Suppressor macrophage treated with lipopolysaccharide for 1 hour (primary cell): ENCODE results near the gene VPS13A.

Source experiments
- DNase-seq, 3 donors: peaks; one replicate each; pipeline ENCODE4 v3.0.0-alpha.2; 2020 to 2022

The VPS13A gene

DNA sequence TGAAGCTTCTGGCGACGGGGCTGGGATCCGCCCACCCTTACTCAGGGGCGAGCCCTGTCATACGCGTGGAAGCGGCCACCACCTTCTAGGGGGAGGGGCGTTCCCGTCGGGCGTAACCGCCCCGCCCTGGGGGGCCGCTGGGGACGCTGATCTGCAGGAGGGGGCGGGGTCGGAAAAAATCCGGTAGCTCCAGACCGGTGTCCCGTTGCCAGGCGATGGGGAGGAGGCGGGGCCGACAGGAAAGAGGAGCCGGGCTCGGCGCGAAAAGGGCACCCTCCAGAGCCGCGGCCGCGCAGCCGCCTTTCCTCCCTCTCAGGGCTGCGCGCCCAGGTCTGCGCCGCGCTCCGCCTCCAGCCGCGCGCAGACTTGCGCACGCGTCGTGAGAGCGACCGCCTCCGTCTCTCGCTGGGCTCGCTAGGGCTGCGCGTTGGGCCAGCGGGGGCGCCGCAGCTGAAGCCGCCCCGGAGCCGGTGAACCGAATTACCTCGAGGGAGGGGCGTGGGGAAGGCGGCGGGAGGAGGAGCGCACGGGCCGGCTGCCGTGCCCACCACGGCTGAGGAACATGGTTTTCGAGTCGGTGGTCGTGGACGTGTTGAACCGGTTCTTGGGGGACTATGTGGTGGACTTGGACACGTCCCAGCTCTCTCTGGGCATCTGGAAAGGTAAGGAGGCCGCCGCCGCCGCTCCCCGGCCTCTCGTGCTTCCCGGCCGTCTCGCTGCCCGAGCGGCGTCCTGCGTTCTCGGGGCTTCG is at the start of gene VPS13A:
TSS of gene VPS13A (plus strand) at position 392 of the 751 bp plus-strand sequence. CDS start at position 563, 171 bp downstream.
- peak; percentile 90 to 96 (median 95) for DNase-seq

DNA sequence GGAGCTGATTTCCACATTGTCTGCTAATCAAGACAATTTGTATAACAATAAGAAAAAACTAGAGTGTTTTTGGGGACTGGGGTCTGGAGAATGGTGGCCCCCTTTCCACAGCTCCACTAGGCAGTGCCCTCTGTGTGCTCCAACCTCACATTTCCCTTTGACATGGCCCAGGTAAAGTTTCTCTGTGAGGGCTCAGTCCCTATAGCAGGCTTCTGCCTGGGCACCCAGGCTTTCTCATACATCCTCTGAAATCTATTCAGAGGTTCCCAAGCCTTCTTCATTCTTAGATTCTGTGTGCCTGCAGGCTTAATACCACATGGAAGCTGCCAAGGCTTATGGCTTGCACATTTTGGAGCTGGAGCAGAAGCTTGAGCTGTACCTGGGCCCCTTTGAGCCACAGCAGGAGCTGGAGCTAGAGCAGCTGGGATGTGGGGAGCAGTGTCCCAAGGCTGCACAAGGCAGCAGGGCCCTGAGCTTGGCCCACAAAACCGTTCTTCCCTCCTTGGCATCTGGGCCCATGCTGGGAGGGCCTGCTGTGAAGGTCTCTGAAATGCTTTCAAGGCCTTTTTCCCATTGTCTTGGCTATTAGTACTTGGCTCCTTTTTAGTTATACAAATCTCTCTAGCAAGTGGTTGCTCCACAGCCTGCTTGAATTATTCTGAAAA is 49.1 kb upstream of the VPS13A start:
- no peak for DNase-seq

DNA sequence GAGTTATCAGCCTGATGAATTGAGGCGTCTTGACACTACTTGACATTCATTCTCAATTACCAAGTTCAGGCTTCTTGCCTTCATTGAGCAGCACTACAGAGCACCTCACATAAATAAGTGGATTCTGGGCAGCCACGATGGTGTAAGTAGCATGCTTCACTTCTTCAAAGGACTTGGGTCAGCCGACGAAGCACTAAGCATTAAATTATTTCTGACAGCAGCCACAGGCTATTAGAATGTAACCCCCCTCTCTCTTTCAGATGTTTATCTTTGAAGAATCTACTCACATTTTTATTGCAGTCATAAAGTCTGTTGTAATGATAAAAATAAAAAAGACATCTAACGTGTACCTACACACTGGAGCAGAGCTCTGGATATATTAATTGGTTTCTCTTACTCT is 45.9 kb upstream of the VPS13A start:
- no peak for DNase-seq

DNA sequence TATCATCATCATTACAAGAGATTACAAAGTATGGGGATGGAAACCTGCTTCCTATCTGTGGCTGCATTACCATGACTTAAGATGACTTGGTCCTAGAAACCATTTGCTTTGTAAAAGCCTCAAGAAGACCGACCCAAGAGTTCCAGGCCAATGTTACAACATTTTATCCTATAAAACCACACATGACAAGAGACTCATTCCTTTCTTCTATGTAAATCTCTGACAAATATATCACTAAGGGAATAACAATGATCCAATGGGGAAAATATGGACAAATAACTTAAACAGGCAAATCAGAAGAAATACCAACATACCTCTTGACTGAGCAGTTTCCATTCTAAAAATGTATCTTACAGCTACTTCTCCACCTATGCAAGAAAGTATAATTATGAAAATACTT is 44.3 kb upstream of the VPS13A start:
- DNase-seq = no peak

DNA sequence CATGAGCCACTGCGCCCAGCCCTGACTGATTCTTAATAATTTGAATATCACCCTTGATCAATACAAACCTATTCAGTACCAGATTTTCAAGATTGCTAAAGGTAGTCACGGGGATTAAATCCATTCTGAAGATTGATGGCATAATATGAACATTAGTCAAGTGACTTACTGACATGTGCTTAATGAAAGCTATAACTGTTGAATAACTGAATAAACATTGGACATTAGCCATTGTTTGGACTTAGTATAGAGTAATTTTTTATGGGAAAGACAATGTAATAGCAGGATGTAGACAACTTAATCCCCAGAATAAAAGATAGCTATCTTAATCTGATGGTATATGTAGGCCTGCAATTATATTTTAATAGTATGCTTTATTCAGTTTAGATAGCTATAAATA is 35.0 kb upstream of the VPS13A start:
- no peak for DNase-seq

GRCh38 chr9:77149879-77150278 is 27.5 kb upstream of the VPS13A start:
- DNase-seq = no peak

DNA sequence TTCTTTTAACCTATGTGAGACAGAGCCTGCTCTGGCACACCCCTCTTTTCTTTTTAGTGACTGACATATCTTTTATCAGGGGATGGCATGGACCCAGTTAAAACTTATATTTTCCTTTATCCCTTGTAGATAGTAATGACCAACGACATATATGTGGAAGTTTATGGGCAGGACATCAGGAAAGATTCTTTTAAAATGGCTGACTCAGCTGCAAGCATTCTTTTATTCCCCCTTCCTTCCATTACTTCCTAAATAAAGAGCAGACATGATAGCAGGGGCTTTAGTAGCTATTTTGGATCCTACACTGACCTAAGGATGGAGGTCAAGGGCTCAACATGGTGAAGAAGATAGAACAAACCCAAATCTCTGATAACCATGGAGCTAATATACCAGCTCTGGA is 25.0 kb upstream of the VPS13A start:
- no peak for DNase-seq

GRCh38 chr9:77156646-77157371 is 20.5 kb upstream of the VPS13A start:
- DNase-seq = no peak

DNA sequence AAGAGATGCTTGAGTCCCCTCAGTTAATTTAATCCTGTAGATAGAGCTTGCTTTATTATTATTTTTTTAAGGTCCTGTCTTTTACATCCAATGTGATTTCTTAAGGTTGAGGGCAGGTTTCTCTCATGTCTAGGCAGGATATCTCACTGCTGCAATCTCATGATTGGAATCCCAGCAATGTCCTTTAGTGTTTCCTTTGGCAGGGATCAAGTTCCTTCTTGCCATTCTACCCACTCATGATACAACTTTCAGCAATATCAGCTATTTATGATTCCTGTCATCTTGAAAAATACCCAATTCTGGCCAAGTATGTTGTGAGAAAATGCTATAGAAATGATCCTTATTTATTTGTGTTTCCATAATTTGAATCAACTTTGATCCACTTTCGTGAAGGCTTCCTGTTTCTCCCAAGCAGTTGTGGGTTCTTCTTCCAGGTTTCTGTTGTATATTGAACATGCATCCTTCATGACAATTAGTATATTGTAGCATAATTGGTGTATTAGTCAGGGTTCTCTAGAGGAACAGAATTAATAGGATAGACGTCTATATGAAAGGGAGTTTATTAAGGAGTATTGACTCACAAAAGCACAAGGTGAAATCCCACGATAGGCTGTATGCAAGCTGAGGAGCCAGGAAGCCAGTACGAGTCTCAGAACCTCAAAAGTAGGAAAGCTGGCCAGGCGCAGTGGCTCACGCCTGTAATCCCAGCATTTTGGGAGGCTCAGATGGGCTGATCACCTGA is 18.4 kb upstream of the VPS13A start:
- DNase-seq = no peak

DNA sequence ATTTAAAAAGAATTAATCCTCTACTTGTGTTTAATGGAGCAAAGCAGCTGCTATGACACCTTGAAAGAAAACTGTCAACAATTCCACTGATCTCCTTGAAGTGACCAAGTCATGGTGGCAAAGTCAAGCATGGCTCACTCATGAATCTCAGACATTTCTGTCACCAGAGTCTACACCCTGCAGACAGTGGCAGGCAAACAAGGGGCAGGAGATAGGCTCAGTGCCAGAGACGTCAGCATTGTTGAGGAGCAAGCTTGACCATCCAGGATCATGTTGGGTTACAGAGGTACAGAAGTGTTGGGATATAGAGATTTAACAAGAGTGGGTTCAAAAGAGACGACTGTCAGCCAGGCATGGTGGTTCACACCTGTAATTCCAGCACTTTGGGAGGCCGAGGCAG is 16.1 kb upstream of the VPS13A start:
- DNase-seq = no peak

DNA sequence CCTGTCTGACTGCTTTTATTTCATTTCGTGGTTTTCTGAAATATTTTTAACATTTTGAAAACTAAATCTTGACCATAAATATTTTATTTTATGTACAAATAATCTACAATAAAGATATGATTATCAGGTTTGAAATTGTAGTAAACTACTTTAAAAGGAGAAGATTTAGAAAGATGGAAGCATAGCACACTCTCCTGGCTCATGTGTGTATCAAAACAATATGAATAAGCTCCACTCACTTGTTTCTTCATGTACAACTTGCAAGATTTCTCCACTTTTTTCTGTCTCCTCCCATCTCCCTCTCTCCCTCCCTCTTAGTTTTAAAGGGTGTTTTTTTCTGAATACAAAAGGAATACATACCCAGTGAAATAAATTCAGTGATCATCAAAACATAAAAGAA is 15.4 kb upstream of the VPS13A start:
- no peak for DNase-seq

GRCh38 chr9:77162366-77162765 is 15.0 kb upstream of the VPS13A start:
- no peak for DNase-seq

DNA sequence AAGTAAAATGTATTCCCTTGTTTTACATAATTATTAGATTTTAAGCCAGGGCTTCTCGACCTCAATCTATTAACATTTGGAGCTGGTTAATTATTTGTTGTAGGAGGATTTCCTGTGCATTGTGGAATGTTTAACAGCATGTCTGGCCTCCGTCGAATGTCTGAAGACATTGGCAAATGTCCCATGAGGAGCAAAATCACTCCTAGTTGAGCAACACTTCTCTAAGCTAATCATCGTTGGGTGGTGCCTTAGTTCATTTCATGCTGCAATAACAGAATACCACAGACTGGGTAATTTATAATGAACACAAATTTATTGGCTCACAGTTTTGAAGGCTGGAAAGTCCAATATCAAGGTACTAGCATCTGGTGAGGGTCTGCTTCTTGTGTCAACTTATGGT is 13.4 kb upstream of the VPS13A start:
- DNase-seq = peak; percentile 17 to 41 (median 20)

DNA sequence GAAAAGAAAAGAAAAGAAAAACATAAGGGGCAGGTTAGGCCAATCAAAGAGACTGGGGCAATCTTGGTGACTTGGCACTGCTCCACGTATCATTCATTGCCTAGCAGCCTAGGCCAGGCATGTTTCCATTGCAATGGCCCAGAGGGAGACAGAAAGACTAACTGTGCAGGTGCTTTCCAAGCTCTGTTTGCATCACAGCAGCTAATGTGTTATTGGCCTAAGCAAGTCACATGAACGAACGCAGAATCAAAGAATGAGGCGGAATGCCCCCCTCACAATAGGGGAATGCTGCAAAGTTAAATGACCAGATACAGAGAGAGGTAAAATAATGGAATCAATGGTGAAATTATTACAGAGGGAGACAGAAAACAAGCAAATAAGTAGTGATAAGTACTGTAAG is 11.1 kb upstream of the VPS13A start:
- no peak for DNase-seq

DNA sequence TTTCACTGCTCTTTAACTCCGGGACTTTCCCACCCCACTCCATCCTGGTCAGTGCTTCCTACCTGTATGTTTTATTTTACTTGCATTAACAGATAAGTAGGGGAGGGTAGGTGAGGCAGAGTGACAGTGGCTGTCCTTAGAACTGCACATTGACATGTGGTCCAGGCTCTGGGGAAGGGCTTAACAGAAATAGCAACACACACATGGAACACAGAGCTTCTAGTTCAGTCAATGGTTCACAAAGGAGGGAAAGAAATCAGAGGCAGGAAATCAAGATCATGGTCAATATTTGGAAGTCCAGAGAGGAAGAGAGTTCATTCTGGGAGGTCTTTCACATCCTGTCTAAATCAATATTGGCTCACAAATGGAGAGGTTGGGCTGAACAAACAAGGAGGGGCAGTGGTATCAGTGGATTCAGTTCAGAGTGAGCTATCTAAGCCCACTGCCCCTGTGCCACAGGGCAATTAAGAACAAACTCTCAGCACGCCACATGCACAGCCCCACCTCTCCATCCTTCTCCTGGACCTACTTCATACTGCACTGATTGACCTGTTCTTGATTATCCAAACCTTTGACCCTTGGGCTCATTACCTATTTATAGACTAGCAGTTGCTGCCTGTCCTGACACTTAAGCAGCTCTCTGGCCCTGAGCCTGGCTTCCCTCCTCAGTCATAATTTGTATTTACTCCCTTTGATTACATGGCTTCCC is 6.2 kb upstream of the VPS13A start:
- DNase-seq = no peak

- no peak for DNase-seq
Observed at GRCh38 chr9:77175151-77175550, 2.2 kb upstream of the VPS13A start.

DNA sequence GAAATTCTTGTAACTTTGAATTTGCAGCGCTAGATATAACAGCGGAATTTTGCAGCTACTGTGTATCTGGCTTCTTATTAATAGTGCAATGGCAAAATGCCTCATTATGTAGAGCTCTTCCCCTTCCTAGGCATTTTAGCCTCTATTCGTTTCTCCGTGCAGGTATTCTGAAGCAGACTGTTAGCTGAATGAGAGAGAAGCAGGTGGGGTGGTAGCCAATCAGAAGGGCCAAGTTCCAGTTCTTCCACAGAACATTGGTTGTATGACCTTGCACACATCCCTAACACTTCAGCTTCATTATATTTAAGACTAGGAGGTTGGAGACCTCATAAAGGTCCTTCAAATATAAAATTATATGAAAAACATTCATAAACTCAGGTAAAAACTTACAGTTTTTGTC is 1.2 kb upstream of the VPS13A start:
- no peak for DNase-seq

- DNase-seq = no peak
Observed at GRCh38 chr9:77176686-77177142, 620 bp upstream of the VPS13A start.

- peak; percentile 62 to 73 (median 63) for DNase-seq
Observed at GRCh38 chr9:77177894-77178794, 810 bp downstream of the VPS13A start.

DNA sequence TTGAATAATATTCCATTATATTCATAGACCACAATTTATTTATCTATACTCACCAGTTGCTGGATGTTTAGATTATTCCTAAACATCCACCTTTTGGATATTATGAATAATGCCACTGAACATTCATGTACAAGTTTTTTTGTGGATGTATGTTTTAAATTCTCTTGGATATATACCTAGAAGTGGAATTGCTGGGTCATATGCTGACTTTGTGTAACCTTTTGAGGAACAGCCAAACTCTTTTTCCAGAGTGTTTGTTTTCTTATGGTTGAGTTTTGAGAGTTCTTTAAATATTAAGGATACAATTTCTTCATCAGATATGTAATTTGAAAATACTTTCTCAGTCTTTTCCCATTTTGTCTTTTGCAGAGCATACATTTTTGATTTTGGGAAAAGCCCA is 2.7 kb downstream of the VPS13A start:
- DNase-seq = no peak

DNA sequence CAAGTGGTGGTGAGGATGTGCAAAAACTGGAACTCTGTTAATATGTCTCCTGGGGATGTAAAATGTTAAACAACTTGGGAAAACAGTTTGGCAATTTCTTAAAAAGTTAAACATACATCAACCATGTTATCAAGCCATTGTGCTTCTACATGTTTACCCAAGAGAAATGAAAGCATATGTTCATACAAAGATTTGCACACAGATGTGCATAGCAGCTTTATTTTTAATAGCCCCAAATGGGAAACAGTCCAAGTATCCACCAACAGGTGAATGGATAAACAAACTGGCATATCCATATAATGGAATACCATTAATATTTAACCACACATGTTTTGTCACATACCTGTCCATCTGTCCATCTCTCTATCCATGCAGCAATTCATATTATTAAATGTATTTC is 6.2 kb downstream of the VPS13A start:
- DNase-seq = no peak
